DOHH2 (cell line): ENCODE data around the gene TESK2.

Experiments
- H3F3A ChIP-seq: fragments of 200-600 bp; sonication (generic), shearing (Covaris generic); 2 replicates; pipeline ENCODE4 v1.6.0; 2016; ENCODE audit warnings: antibody characterized with exemption, mild to moderate bottlenecking; ENCODE audit not compliant: control insufficient read depth, insufficient read depth
- H3K27ac ChIP-seq: fragments of 200-600 bp; sonication (generic); 2 replicates; pipeline ENCODE4 v1.5.1; 2014; ENCODE audit warnings: low read depth, mild to moderate bottlenecking, low read length, moderate library complexity
- H3K27me3 ChIP-seq: fragments of 200-600 bp; sonication (generic); 2 replicates; pipeline ENCODE4 v1.6.1; 2014; ENCODE audit warnings: mild to moderate bottlenecking, low read length, mixed read lengths; ENCODE audit not compliant: control insufficient read depth
- H3K36me3 ChIP-seq: fragments of 200-600 bp; sonication (generic); 2 replicates; pipeline ENCODE4 v1.6.1; 2014; ENCODE audit warnings: mild to moderate bottlenecking, low read length, moderate library complexity, mixed read lengths; ENCODE audit not compliant: control insufficient read depth
- H3K4me1 ChIP-seq: fragments of 200-600 bp; sonication (generic); 2 replicates; pipeline ENCODE4 v1.6.1; 2014; ENCODE audit warnings: mild to moderate bottlenecking, low read length, mixed read lengths; ENCODE audit not compliant: control insufficient read depth
- H3K4me2 ChIP-seq: fragments of 200-600 bp; sonication (generic); 2 replicates; pipeline ENCODE4 v1.6.0; 2014; ENCODE audit warnings: mild to moderate bottlenecking, low read length, moderate library complexity
- H3K4me3 ChIP-seq: fragments of 200-600 bp; sonication (generic); 2 replicates; pipeline ENCODE4 v1.5.1; 2014; ENCODE audit warnings: mild to moderate bottlenecking, low read length, mixed read lengths
- H3K79me2 ChIP-seq: fragments of 200-600 bp; sonication (generic); 2 replicates; pipeline ENCODE4 v1.6.1; 2014; ENCODE audit warnings: mild to moderate bottlenecking, low read length, mixed read lengths; ENCODE audit not compliant: control insufficient read depth
- H3K9me2 ChIP-seq: fragments of 200-600 bp; sonication (generic); replicated peaks from 2 replicates; pipeline ENCODE4 v1.6.1; 2014; ENCODE audit warnings: mild to moderate bottlenecking, low read length, mixed read lengths; ENCODE audit not compliant: control insufficient read depth
- H3K9me3 ChIP-seq: fragments of 200-600 bp; sonication (generic); 2 replicates; pipeline ENCODE4 v1.6.1; 2014; ENCODE audit warnings: antibody characterized with exemption, low read length, mixed read lengths; ENCODE audit not compliant: control insufficient read depth, insufficient read depth
- H4K20me1 ChIP-seq: fragments of 200-600 bp; sonication (generic); 2 replicates; pipeline ENCODE4 v1.6.0; 2014; ENCODE audit warnings: low read depth, mild to moderate bottlenecking, antibody characterized with exemption, low read length, moderate library complexity; ENCODE audit not compliant: control insufficient read depth, insufficient read depth
- CTCF ChIP-seq: fragments of 200-600 bp; sonication (generic); IDR thresholded peaks from one replicate; pipeline ENCODE4 v1.5.1; 2014; ENCODE audit warnings: antibody characterized with exemption, mild to moderate bottlenecking, low read depth, low read length; ENCODE audit not compliant: poor library complexity, severe bottlenecking
- EZH2phosphoT487 ChIP-seq: fragments of 200-600 bp; sonication (generic); IDR thresholded peaks from 2 replicates; pipeline ENCODE4 v1.6.1; 2017; ENCODE audit warnings: borderline replicate concordance, mild to moderate bottlenecking, antibody characterized with exemption, low read length, moderate library complexity, mixed read lengths

TESK2 gene

GRCh38 chr1:45498279-45498678, 7.3 kb upstream of the TESK2 start:
- H3K4me2 ChIP-seq: no peak overlapping the region; the same call in 1 of the 2 replicates
- no peaks in the 10 kb centered on the region for H4K20me1 ChIP-seq
- TF ChIP-seq CTCF (no peak), EZH2phosphoT487 (no peak)
- no peaks in the 10 kb centered on the region for H3K36me3 ChIP-seq
- no peak overlapping the region for H3K27ac ChIP-seq
- peaks cover 17% of the 10 kb centered on the region for H3K79me2 ChIP-seq
- H3K9me3 ChIP-seq: no peaks in the 10 kb centered on the region
- no peak overlapping the region for H3K4me3 ChIP-seq
- H3K4me1 ChIP-seq: peaks cover 22% of the 10 kb centered on the region
- no peaks in the 10 kb centered on the region for H3K9me2 ChIP-seq
- no peaks in the 10 kb centered on the region for H3K27me3 ChIP-seq
- H3F3A ChIP-seq: 0 out of 2 replicates have a peak, but pooled peaks cover 2% of the 10 kb centered on the region

- H3K4me3 ChIP-seq: no peak overlapping the region
- no peak overlapping the region for H3K27ac ChIP-seq
- no peaks in the 10 kb centered on the region; the same call in 1 of the 2 replicates for H3K79me2 ChIP-seq
- no peak overlapping the region for H3K4me2 ChIP-seq
- peaks cover 10% of the 10 kb centered on the region for H3K27me3 ChIP-seq
- no peaks in the 10 kb centered on the region for H3K36me3 ChIP-seq
- no peaks in the 10 kb centered on the region for H4K20me1 ChIP-seq
- H3K4me1 ChIP-seq: peaks cover 31% of the 10 kb centered on the region
- TF ChIP-seq CTCF (peak; percentile 69), EZH2phosphoT487 (no peak)
- H3K9me3 ChIP-seq: no peaks in the 10 kb centered on the region
- no peaks in the 10 kb centered on the region for H3K9me2 ChIP-seq
- H3F3A ChIP-seq: 0 out of 2 replicates have a peak, but pooled peaks cover 7% of the 10 kb centered on the region
These were observed 2.2 kb upstream of the TESK2 start for GRCh38 chr1:45493116-45493697.

DNA sequence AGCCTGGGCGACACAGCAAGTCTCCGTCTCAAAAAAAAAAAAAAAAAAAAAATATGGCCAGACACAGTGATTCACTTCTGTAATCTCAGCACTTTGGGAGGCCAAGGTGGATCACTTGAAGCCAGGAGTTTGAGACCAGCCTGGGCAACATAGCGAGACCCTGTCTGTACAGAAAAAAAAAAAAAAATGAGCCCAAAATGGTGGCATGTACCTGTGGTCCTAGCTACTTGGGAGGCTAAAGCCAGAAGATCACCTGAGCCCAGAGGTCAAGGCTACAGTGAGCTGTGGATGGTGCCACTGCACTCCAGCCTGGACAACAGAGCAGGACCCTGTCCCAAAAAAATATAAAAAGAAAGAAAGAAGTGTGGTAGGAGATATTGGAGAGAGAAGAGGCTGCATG, 1.7 kb upstream of the TESK2 start:
- Histone ChIP-seq H3K4me1 (peaks cover 32% of the 10 kb centered on the region), H3F3A (0 out of 2 replicates have a peak, but pooled peaks cover 7% of the 10 kb centered on the region), H3K79me2 (no peaks in the 10 kb centered on the region; the same call in 1 of the 2 replicates), H3K4me3 (no peak overlapping the region), H3K36me3 (no peaks in the 10 kb centered on the region), H3K27ac (no peak overlapping the region), H4K20me1 (no peaks in the 10 kb centered on the region), H3K9me3 (no peaks in the 10 kb centered on the region), H3K4me2 (no peak overlapping the region), H3K27me3 (peaks cover 10% of the 10 kb centered on the region), H3K9me2 (no peaks in the 10 kb centered on the region)
- no peak for TF ChIP-seq CTCF
- no peak for TF ChIP-seq EZH2phosphoT487
